Measurements from ENCODE around the gene NUDT4.
"Not testable (repeated sequence)": the region's sequence is repeated elsewhere in the genome, so short reads cannot be mapped to it uniquely, and the experiment has no call there.

NUDT4 gene

GRCh38 chr12:93381161-93381975 lies 3.6 kb downstream of the NUDT4 start:
- H3K27ac ChIP-seq (ENCODE audit: low read depth, low read length): no peak overlapping the region

GRCh38 chr12:93381976-93382437 lies 4.3 kb downstream of the NUDT4 start:
- H3K79me1 ChIP-seq (ENCODE audit: low read length); H3K36me3 ChIP-seq (ENCODE audit: control insufficient read depth, insufficient read depth, low read length); H3K56ac ChIP-seq (ENCODE audit: low read length); H2BK5ac ChIP-seq (ENCODE audit: low read length); H3K4me3 ChIP-seq (ENCODE audit: low read length); H2AK5ac ChIP-seq (ENCODE audit: low read length); H3K9ac ChIP-seq (ENCODE audit: low read length); H3K4me2 ChIP-seq (ENCODE audit: low read length); H4K5ac ChIP-seq (ENCODE audit: low read length); H3K27ac ChIP-seq (ENCODE audit: low read depth, low read length); DNase-seq; H2BK120ac ChIP-seq (ENCODE audit: low read depth, low read length); H3K27me3 ChIP-seq (ENCODE audit: insufficient read depth, low read length, poor library complexity); H3K4ac ChIP-seq (ENCODE audit: low read depth, low read length); H3K18ac ChIP-seq (ENCODE audit: low read length); H3K4me1 ChIP-seq (ENCODE audit: control insufficient read depth, low read depth, low read length); H4K8ac ChIP-seq (ENCODE audit: low read depth, low read length); H2BK15ac ChIP-seq (replicated peaks; ENCODE audit: low read depth); H3K23ac ChIP-seq (ENCODE audit: low read length): not testable (repeated sequence)
- WGBS (ENCODE audit: extremely low coverage, insufficient coverage, low lambda C conversion rate): no CpG with 5 or more reads among the region's 5 CpGs
- peaks cover 65% of the 10 kb centered on the region for H3K79me2 ChIP-seq (ENCODE audit: control insufficient read depth, insufficient read depth, low read length)

More at GRCh38 chr12:93381161-93381975, 3.6 kb downstream of the NUDT4 start:
- Histone ChIP-seq H2BK120ac (ENCODE audit: low read depth, low read length) (no peak overlapping the region), H3K4ac (ENCODE audit: low read depth, low read length) (no peak overlapping the region), H2BK5ac (ENCODE audit: low read length) (no peak overlapping the region), H3K4me2 (ENCODE audit: low read length) (no peak overlapping the region), H3K9ac (ENCODE audit: low read length) (peak overlapping the region; percentile 58), H3K79me2 (ENCODE audit: control insufficient read depth, insufficient read depth, low read length) (peaks cover 61% of the 10 kb centered on the region), H3K79me1 (ENCODE audit: low read length) (peaks cover 6% of the 10 kb centered on the region), H3K4me3 (ENCODE audit: low read length) (no peak overlapping the region), H3K23ac (ENCODE audit: low read length) (no peak overlapping the region), H2AK5ac (ENCODE audit: low read length) (no peak overlapping the region), H3K27me3 (ENCODE audit: insufficient read depth, low read length, poor library complexity) (no peaks in the 10 kb centered on the region), H3K36me3 (ENCODE audit: control insufficient read depth, insufficient read depth, low read length) (no peaks in the 10 kb centered on the region), H2BK15ac (replicated peaks; ENCODE audit: low read depth) (no peak overlapping the region), H3K4me1 (ENCODE audit: control insufficient read depth, low read depth, low read length) (peaks cover 10% of the 10 kb centered on the region), H4K5ac (ENCODE audit: low read length) (no peak overlapping the region), H3K18ac (ENCODE audit: low read length) (no peak overlapping the region), H4K8ac (ENCODE audit: low read depth, low read length) (no peak overlapping the region), H3K56ac (ENCODE audit: low read length) (peak overlapping the region; percentile 10)
- no CpG with 5 or more reads among the region's 5 CpGs for WGBS (ENCODE audit: extremely low coverage, insufficient coverage, low lambda C conversion rate)
- DNase-seq: peak; percentile 12

- Histone ChIP-seq H3K56ac (ENCODE audit: low read length) (no peak overlapping the region), H3K79me1 (ENCODE audit: low read length) (peaks cover 10% of the 10 kb centered on the region), H3K23ac (ENCODE audit: low read length) (no peak overlapping the region), H4K5ac (ENCODE audit: low read length) (no peak overlapping the region), H3K36me3 (ENCODE audit: control insufficient read depth, insufficient read depth, low read length) (no peaks in the 10 kb centered on the region), H2BK120ac (ENCODE audit: low read depth, low read length) (no peak overlapping the region), H3K27ac (ENCODE audit: low read depth, low read length) (no peak overlapping the region), H3K18ac (ENCODE audit: low read length) (no peak overlapping the region), H3K4me3 (ENCODE audit: low read length) (no peak overlapping the region), H3K9ac (ENCODE audit: low read length) (no peak overlapping the region), H3K4ac (ENCODE audit: low read depth, low read length) (no peak overlapping the region), H2BK15ac (replicated peaks; ENCODE audit: low read depth) (no peak overlapping the region), H3K4me2 (ENCODE audit: low read length) (no peak overlapping the region), H4K8ac (ENCODE audit: low read depth, low read length) (no peak overlapping the region), H3K4me1 (ENCODE audit: control insufficient read depth, low read depth, low read length) (peaks cover 2% of the 10 kb centered on the region), H3K27me3 (ENCODE audit: insufficient read depth, low read length, poor library complexity) (no peaks in the 10 kb centered on the region), H2AK5ac (ENCODE audit: low read length) (no peak overlapping the region), H3K79me2 (ENCODE audit: control insufficient read depth, insufficient read depth, low read length) (peaks cover 69% of the 10 kb centered on the region), H2BK5ac (ENCODE audit: low read length) (no peak overlapping the region)
- no CpG with 5 or more reads among the region's 2 CpGs for WGBS (ENCODE audit: extremely low coverage, insufficient coverage, low lambda C conversion rate)
- DNase-seq: no peak
Measured at GRCh38 chr12:93387780-93388179, 10.1 kb downstream of the NUDT4 start.

GRCh38 chr12:93390031-93390430 lies 12.3 kb downstream of the NUDT4 start:
- Histone ChIP-seq H3K9ac (ENCODE audit: low read length) (no peak overlapping the region), H3K4me2 (ENCODE audit: low read length) (no peak overlapping the region), H3K36me3 (ENCODE audit: control insufficient read depth, insufficient read depth, low read length) (no peaks in the 10 kb centered on the region), H2BK120ac (ENCODE audit: low read depth, low read length) (no peak overlapping the region), H2BK5ac (ENCODE audit: low read length) (no peak overlapping the region), H3K4ac (ENCODE audit: low read depth, low read length) (no peak overlapping the region), H3K56ac (ENCODE audit: low read length) (no peak overlapping the region), H3K23ac (ENCODE audit: low read length) (no peak overlapping the region), H3K27ac (ENCODE audit: low read depth, low read length) (no peak overlapping the region), H3K4me1 (ENCODE audit: control insufficient read depth, low read depth, low read length) (peaks cover 2% of the 10 kb centered on the region), H3K4me3 (ENCODE audit: low read length) (no peak overlapping the region), H4K5ac (ENCODE audit: low read length) (no peak overlapping the region), H2BK15ac (replicated peaks; ENCODE audit: low read depth) (no peak overlapping the region), H3K79me1 (ENCODE audit: low read length) (peaks cover 12% of the 10 kb centered on the region), H3K27me3 (ENCODE audit: insufficient read depth, low read length, poor library complexity) (no peaks in the 10 kb centered on the region), H4K8ac (ENCODE audit: low read depth, low read length) (no peak overlapping the region), H3K18ac (ENCODE audit: low read length) (no peak overlapping the region), H3K79me2 (ENCODE audit: control insufficient read depth, insufficient read depth, low read length) (peaks cover 60% of the 10 kb centered on the region), H2AK5ac (ENCODE audit: low read length) (no peak overlapping the region)
- DNase-seq: no peak
- WGBS (ENCODE audit: extremely low coverage, insufficient coverage, low lambda C conversion rate): no CpG with 5 or more reads among the region's 5 CpGs

GRCh38 chr12:93390549-93391297 lies 13.0 kb downstream of the NUDT4 start:
- H3K79me1 ChIP-seq (ENCODE audit: low read length): peaks cover 10% of the 10 kb centered on the region
- H4K5ac ChIP-seq (ENCODE audit: low read length): no peak overlapping the region
- no peak overlapping the region for H3K4me3 ChIP-seq (ENCODE audit: low read length)
- H3K27me3 ChIP-seq (ENCODE audit: insufficient read depth, low read length, poor library complexity): no peaks in the 10 kb centered on the region
- no peaks in the 10 kb centered on the region for H3K4me1 ChIP-seq (ENCODE audit: control insufficient read depth, low read depth, low read length)
- H3K18ac ChIP-seq (ENCODE audit: low read length): no peak overlapping the region
- H2BK15ac ChIP-seq (replicated peaks; ENCODE audit: low read depth): no peak overlapping the region
- WGBS (ENCODE audit: extremely low coverage, insufficient coverage, low lambda C conversion rate): no CpG with 5 or more reads among the region's 5 CpGs
- H3K56ac ChIP-seq (ENCODE audit: low read length): peak overlapping the region; percentile 7
- H2AK5ac ChIP-seq (ENCODE audit: low read length): no peak overlapping the region
- H3K36me3 ChIP-seq (ENCODE audit: control insufficient read depth, insufficient read depth, low read length): no peaks in the 10 kb centered on the region
- H3K4me2 ChIP-seq (ENCODE audit: low read length): no peak overlapping the region
- peak; percentile 8 for DNase-seq
- H3K23ac ChIP-seq (ENCODE audit: low read length): peak overlapping the region; percentile 45
- H3K27ac ChIP-seq (ENCODE audit: low read depth, low read length): no peak overlapping the region
- no peak overlapping the region for H3K4ac ChIP-seq (ENCODE audit: low read depth, low read length)
- H2BK120ac ChIP-seq (ENCODE audit: low read depth, low read length): no peak overlapping the region
- H3K79me2 ChIP-seq (ENCODE audit: control insufficient read depth, insufficient read depth, low read length): peaks cover 54% of the 10 kb centered on the region
- H4K8ac ChIP-seq (ENCODE audit: low read depth, low read length): no peak overlapping the region
- H2BK5ac ChIP-seq (ENCODE audit: low read length): no peak overlapping the region
- H3K9ac ChIP-seq (ENCODE audit: low read length): no peak overlapping the region

All from mesendoderm (in vitro differentiated cells).